Placental pericyte (primary cell): Measurements from ENCODE around the gene EIF2AK3. TPM values are rescaled to one million over a fixed set of nuclear protein-coding genes. Genes with fewer than 3 reads are reported as not detected.

Experiments
- total RNA-seq: library from RNA; depleted of rRNA; stranded (reverse); fragments of >200 nt; gene quantifications from 2 replicates; pipeline ENCODE4 v1.2.3, GENCODE V29; 2012

The EIF2AK3 gene
- 25.6 and 45.1 TPM in 2 replicates for total RNA-seq

GRCh38 chr2:88627055-88627855 lies at the start of gene EIF2AK3:
TSS of gene EIF2AK3 (minus strand) at chr2:88627464. CDS start at chr2:88627274, 190 bp downstream.

Other genes starting within 250 kb of the EIF2AK3 start
- gene FOXI3, start 174.8 kb downstream of the EIF2AK3 start, total RNA-seq = not detected in 2 replicates
- 8.3 and 9.0 TPM in 2 replicates for gene RPIA, start 64.2 kb upstream of the EIF2AK3 start, total RNA-seq